H9 (cell line): ENCODE data around the gene TXNRD1. TPM values are rescaled to one million over a fixed set of nuclear protein-coding genes. Genes with fewer than 3 reads are reported as not detected.

ENCODE experiments used
- DNase-seq: peaks from one replicate; pipeline ENCODE4 v3.0.0-alpha.2; 2017
- H2AFZ ChIP-seq: one replicate; pipeline ENCODE4 v1.6.1; 2013; ENCODE audit warnings: mild to moderate bottlenecking, low read length, control low read depth, moderate library complexity
- H2AK5ac ChIP-seq: 2 replicates; pipeline ENCODE4 v1.6.1; 2013; ENCODE audit warnings: low read length, control low read depth, mixed read lengths; ENCODE audit not compliant: insufficient read length
- H2BK120ac ChIP-seq: one replicate; pipeline ENCODE4 v1.6.1; 2013; ENCODE audit warnings: low read depth, mild to moderate bottlenecking, low read length, control low read depth, inconsistent platforms; ENCODE audit not compliant: poor library complexity, severe bottlenecking
- H2BK12ac ChIP-seq: 2 replicates; pipeline ENCODE4 v1.6.1; 2013; ENCODE audit warnings: low read length, control low read depth, mixed read lengths, low read depth; ENCODE audit not compliant: insufficient read length
- H2BK15ac ChIP-seq: 2 replicates; pipeline ENCODE4 v1.6.1; 2013; ENCODE audit warnings: low read depth, low read length, control low read depth
- H2BK20ac ChIP-seq: one replicate; pipeline ENCODE4 v1.6.1; 2013; ENCODE audit warnings: low read depth, mild to moderate bottlenecking, low read length, control low read depth, inconsistent platforms; ENCODE audit not compliant: poor library complexity, severe bottlenecking
- H2BK5ac ChIP-seq: 2 replicates; pipeline ENCODE4 v1.6.1; 2013; ENCODE audit warnings: low read length, control low read depth, mixed read lengths; ENCODE audit not compliant: insufficient read length
- H3K14ac ChIP-seq: 2 replicates; pipeline ENCODE4 v1.6.1; 2013; ENCODE audit warnings: low read length, control low read depth; ENCODE audit not compliant: insufficient read depth
- H3K18ac ChIP-seq: 2 replicates; pipeline ENCODE4 v1.6.1; 2013; ENCODE audit warnings: low read depth, mild to moderate bottlenecking, mixed read lengths, low read length, control low read depth; ENCODE audit not compliant: insufficient read length
- H3K23ac ChIP-seq: 2 replicates; pipeline ENCODE4 v1.6.1; 2013; ENCODE audit warnings: low read length, control low read depth, mixed read lengths, low read depth; ENCODE audit not compliant: insufficient read length
- H3K23me2 ChIP-seq: 2 replicates; pipeline ENCODE4 v1.6.1; 2013; ENCODE audit warnings: low read depth, mild to moderate bottlenecking, mixed read lengths, low read length, control low read depth; ENCODE audit not compliant: insufficient read length, poor library complexity, severe bottlenecking
- H3K27ac ChIP-seq: 2 replicates; pipeline ENCODE4 v1.5.1; 2013; ENCODE audit warnings: low read length, control low read depth, mixed read lengths, low read depth; ENCODE audit not compliant: insufficient read length
- H3K27me3 ChIP-seq: 2 replicates; pipeline ENCODE4 v1.6.1; 2013; ENCODE audit warnings: low read length, control low read depth, inconsistent platforms; ENCODE audit not compliant: insufficient read depth
- H3K4ac ChIP-seq: 2 replicates; pipeline ENCODE4 v1.6.1; 2013; ENCODE audit warnings: low read depth, mild to moderate bottlenecking, control low read depth, inconsistent platforms, low read length, moderate library complexity
- H3K4me1 ChIP-seq: 2 replicates; pipeline ENCODE4 v1.6.1; 2013; ENCODE audit warnings: low read length, control low read depth, inconsistent platforms; ENCODE audit not compliant: insufficient read depth
- H3K4me2 ChIP-seq: 2 replicates; pipeline ENCODE4 v1.6.1; 2013; ENCODE audit warnings: low read length, control low read depth, mixed read lengths; ENCODE audit not compliant: insufficient read length, insufficient read depth
- H3K56ac ChIP-seq: 2 replicates; pipeline ENCODE4 v1.6.1; 2013; ENCODE audit warnings: low read depth, mild to moderate bottlenecking, mixed read lengths, low read length, control low read depth; ENCODE audit not compliant: insufficient read length
- H3K79me1 ChIP-seq: 2 replicates; pipeline ENCODE4 v1.6.1; 2013; ENCODE audit warnings: low read depth, mild to moderate bottlenecking, moderate library complexity, low read length, control low read depth, inconsistent platforms; ENCODE audit not compliant: insufficient read depth, poor library complexity, severe bottlenecking
- H3K79me2 ChIP-seq: 2 replicates; pipeline ENCODE4 v1.6.1; 2013; ENCODE audit warnings: low read length, control low read depth, inconsistent platforms; ENCODE audit not compliant: insufficient read depth
- H3K9ac ChIP-seq: 2 replicates; pipeline ENCODE4 v1.6.1; 2013; ENCODE audit warnings: low read length, control low read depth, mixed read lengths; ENCODE audit not compliant: insufficient read length; ENCODE audit errors: extremely low read depth
- H3K9me3 ChIP-seq: one replicate; pipeline ENCODE4 v1.6.1; 2013; ENCODE audit warnings: low read depth, low read length, inconsistent platforms; ENCODE audit not compliant: control insufficient read depth
- H3T11ph ChIP-seq: one replicate; pipeline ENCODE4 v1.6.1; 2013; ENCODE audit warnings: mild to moderate bottlenecking, low read length, control low read depth, inconsistent platforms
- H4K20me1 ChIP-seq: one replicate; pipeline ENCODE4 v1.6.1; 2013; ENCODE audit not compliant: control insufficient read depth, insufficient read length, insufficient read depth
- H4K5ac ChIP-seq: 2 replicates; pipeline ENCODE4 v1.6.1; 2013; ENCODE audit warnings: low read depth, mild to moderate bottlenecking, mixed read lengths, low read length, control low read depth; ENCODE audit not compliant: insufficient read length
- H4K8ac ChIP-seq: replicated peaks from 2 replicates; pipeline ENCODE4 v1.6.1; 2013; ENCODE audit warnings: low read length, control low read depth, mixed read lengths, low read depth; ENCODE audit not compliant: insufficient read length
- H4K91ac ChIP-seq: 2 replicates; pipeline ENCODE4 v1.6.1; 2013; ENCODE audit warnings: low read depth, mild to moderate bottlenecking, moderate library complexity, mixed read lengths, low read length, control low read depth; ENCODE audit not compliant: insufficient read length
- H3K27ac Mint-ChIP-seq, 3 experiments: 2 replicates in 2 of 3; 3 replicates in 1 of 3; pipeline ENCODE4 v1.8.0; 2020 to 2021; ENCODE audit warnings: mixed read lengths in 3 of 3, mild to moderate bottlenecking in 1 of 3, moderate library complexity in 1 of 3
- H3K27me3 Mint-ChIP-seq: 2 replicates; pipeline ENCODE4 v1.8.0; 2021; ENCODE audit warnings: low read depth, mild to moderate bottlenecking, moderate library complexity, mixed read lengths
- H3K36me3 Mint-ChIP-seq, 3 experiments: 2 replicates in 2 of 3; 3 replicates in 1 of 3; pipeline ENCODE4 v1.8.0; 2020 to 2021; ENCODE audit warnings: low read depth in 3 of 3, mixed read lengths in 3 of 3; ENCODE audit not compliant: insufficient read depth in 1 of 3
- H3K4me1 Mint-ChIP-seq, 2 experiments: 2 replicates each; pipeline ENCODE4 v1.8.0; 2020; ENCODE audit warnings: mixed read lengths in 2 of 2
- H3K4me3 Mint-ChIP-seq, 2 experiments: 2 replicates in 1 of 2; 3 replicates in 1 of 2; pipeline ENCODE4 v1.8.0; 2020 to 2021; ENCODE audit warnings: mild to moderate bottlenecking in 2 of 2, mixed read lengths in 2 of 2, moderate library complexity in 1 of 2
- H3K9me3 Mint-ChIP-seq, 2 experiments: 2 replicates in 1 of 2; 3 replicates in 1 of 2; pipeline ENCODE4 v1.8.0; 2020; ENCODE audit warnings: mild to moderate bottlenecking in 2 of 2, mixed read lengths in 2 of 2, moderate library complexity in 1 of 2
- CTCF ChIP-seq: fragments of 200-600 bp; sonication (generic); conservative IDR thresholded peaks from 3 replicates; pipeline ENCODE4 v1.8.0; 2021; ENCODE audit warnings: antibody characterized with exemption, mild to moderate bottlenecking
- WGBS: extraction: QIAGEN DNeasy Blood & Tissue Kit; methylation state at CpG from one replicate; pipeline ENCODE4 v1.1.7; 2013; ENCODE audit warnings: missing lambda C conversion rate, low lambda C conversion rate, mixed read lengths; ENCODE audit not compliant: insufficient read length; ENCODE audit errors: extremely low coverage; 5-methylcytosine and 5-hydroxymethylcytosine counted together
- total RNA-seq: library from RNA; stranded (reverse); gene quantifications from 2 replicates; pipeline ENCODE4 v1.2.1, GENCODE V29; 2021

Gene TXNRD1
- total RNA-seq, 1 experiment from 2014 or later, result 100 TPM

GRCh38 chr12:104378427-104378826 lies 162.8 kb downstream of the TXNRD1 start:
- Histone ChIP-seq H2AK5ac (no peak overlapping the region), H3K14ac (no peak overlapping the region), H2BK120ac (no peak overlapping the region), H3K9ac (no peak overlapping the region), H2BK15ac (no peak overlapping the region), H2BK20ac (no peak overlapping the region), H3K27me3 (no peaks in the 10 kb centered on the region), H3K23me2 (no peaks in the 10 kb centered on the region), H4K5ac (no peak overlapping the region), H4K8ac (no peak overlapping the region), H3K27ac (no peak overlapping the region), H3K9me3 (no peaks in the 10 kb centered on the region), H2AFZ (no peak overlapping the region), H4K91ac (no peak overlapping the region), H4K20me1 (no peaks in the 10 kb centered on the region), H3K79me2 (no peaks in the 10 kb centered on the region), H3T11ph (no peak overlapping the region), H2BK5ac (no peak overlapping the region), H3K18ac (no peak overlapping the region), H3K56ac (no peak overlapping the region), H3K79me1 (no peaks in the 10 kb centered on the region), H2BK12ac (no peak overlapping the region), H3K4ac (no peak overlapping the region), H3K4me2 (no peak overlapping the region), H3K4me1 (no peaks in the 10 kb centered on the region), H3K23ac (no peak overlapping the region)
- peaks cover 0 to 4% of the 10 kb centered on the region in 2 experiments; a peak in 1 of 5 replicates for H3K9me3 Mint-ChIP-seq
- no peak for TF ChIP-seq CTCF
- H3K27me3 Mint-ChIP-seq, result peaks cover 1% of the 10 kb centered on the region
- peaks cover 0 to 3% (median 0%) of the 10 kb centered on the region in 3 experiments; a peak in 1 of 7 replicates for H3K36me3 Mint-ChIP-seq
- no CpG with 5 or more reads among the region's 4 CpGs for WGBS
- no peak overlapping the region for H3K27ac Mint-ChIP-seq
- DNase-seq, result no peak
- no peak overlapping the region for H3K4me3 Mint-ChIP-seq
- peaks cover 15 to 16% of the 10 kb centered on the region in 2 experiments for H3K4me1 Mint-ChIP-seq
